SH-SY5Y (cell line): ENCODE data around the gene THSD7A.

Experiments used
- GATA2 ChIP-seq: IDR thresholded peaks from 2 replicates; pipeline ENCODE4 v1.6.1; 2011; ENCODE audit warnings: mild to moderate bottlenecking, low read depth, low read length
- GATA3 ChIP-seq: IDR thresholded peaks from 2 replicates; pipeline ENCODE4 v1.6.1; 2011; ENCODE audit warnings: low read depth, mild to moderate bottlenecking, low read length, moderate library complexity

DNA sequence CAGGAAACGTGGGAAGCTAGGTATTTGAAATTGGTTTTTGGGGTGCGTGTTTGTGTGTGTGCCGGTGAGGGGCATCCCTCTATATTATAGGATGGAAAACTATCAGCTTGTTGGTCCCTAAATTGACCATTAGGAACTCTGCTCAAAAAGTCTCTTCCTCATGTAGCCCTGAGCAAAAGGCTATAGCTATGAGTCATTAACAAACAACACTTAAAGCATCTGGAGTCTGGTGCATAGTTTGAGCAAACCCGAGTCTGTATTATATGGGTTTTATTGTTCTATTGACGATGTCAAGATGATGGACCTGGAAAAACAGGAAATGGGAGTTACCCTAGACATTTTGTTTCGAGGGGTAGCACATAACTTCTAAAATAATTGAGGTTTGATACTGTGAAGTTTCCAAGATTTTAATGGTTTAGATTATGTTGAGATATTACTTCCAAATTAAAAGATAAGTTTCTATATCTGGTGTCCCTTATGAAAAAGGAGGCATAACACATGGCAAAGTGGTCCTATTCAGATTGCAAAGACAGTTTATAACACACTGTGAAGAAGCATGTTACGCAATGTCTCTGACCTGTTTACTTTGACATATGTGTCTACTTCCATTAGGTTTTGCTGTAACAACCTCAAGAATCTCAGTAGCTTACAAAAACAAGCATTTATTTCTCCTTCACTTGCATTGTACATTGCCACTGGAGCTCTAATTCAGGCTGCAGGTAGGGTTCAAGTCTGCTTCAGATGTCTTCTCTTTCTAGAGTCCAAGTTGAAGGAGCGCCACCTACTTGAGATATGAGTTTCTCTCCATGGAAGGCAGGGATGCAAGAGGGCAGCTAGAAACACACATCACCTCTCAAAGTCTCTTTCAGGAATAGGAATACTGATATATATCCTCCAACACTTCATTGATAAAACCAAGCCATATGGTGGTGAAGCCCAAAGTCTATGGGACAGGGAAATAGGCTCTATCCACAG lies 500.6 kb downstream of the THSD7A start:
- no peak for TF ChIP-seq GATA2
- TF ChIP-seq GATA3: no peak
